Mucosa of descending colon (tissue), 3 donors: ENCODE measurements around the gene NCKAP1. TPM values are rescaled to one million over a fixed set of nuclear protein-coding genes. Genes with fewer than 3 reads are reported as not detected.
"Not testable (repeated sequence)": the region's sequence is repeated elsewhere in the genome, so short reads cannot be mapped to it uniquely, and the experiment has no call there.

Experiments used
- ATAC-seq: fragments of 200-7000 bp; cut with Tn5 transposase; one replicate; pipeline ENCODE4 v1.9.1; 2020; ENCODE audit warnings: mild to moderate bottlenecking, moderate library complexity
- DNase-seq, 3 donors: peaks; one replicate each; pipeline ENCODE4 v3.0.0-alpha.2; 2020
- H3K36me3 ChIP-seq: fragments of 200-600 bp; one replicate; pipeline ENCODE4 v1.8.0; 2021; ENCODE audit warnings: low read depth, mild to moderate bottlenecking
- H3K4me1 ChIP-seq: fragments of 200-600 bp; one replicate; pipeline ENCODE4 v1.8.0; 2021; ENCODE audit warnings: low read depth, mild to moderate bottlenecking
- H3K4me3 ChIP-seq: fragments of 200-600 bp; one replicate; pipeline ENCODE4 v1.8.0; 2021; ENCODE audit warnings: mild to moderate bottlenecking
- H3K9me3 ChIP-seq: fragments of 200-600 bp; one replicate; pipeline ENCODE4 v1.8.0; 2021; ENCODE audit warnings: mild to moderate bottlenecking
- intact Hi-C, 2 donors: fragments of 100-400 bp; cut with DNase I in 1 of 2; cut with micrococcal nuclease in 1 of 2; formaldehyde crosslinking; loops; one replicate each; pipeline versions ENCODE4 v1.11.0 to v1.11.1; 2022; cut with DNase I, micrococcal nuclease
- total RNA-seq, 3 donors: library from RNA; stranded (reverse); fragmentation: NEBNext Ultra II Directional in 2 of 3; extraction: Animal tissue kit (Norgen Biotek cat#: 25700) in 2 of 3; gene quantifications; one replicate each; pipeline versions ENCODE4 v1.2.1 to v1.2.4, GENCODE V29; 2021 to 2023
- TF ChIP-seq, protein P1 (sequence below): fragments of 200-600 bp; IDR thresholded peaks from one replicate; pipeline ENCODE4 v1.8.0; 2022; ENCODE audit warnings: antibody characterized with exemption, mild to moderate bottlenecking
- donor health status: DM: no; HTN: no; CAD: no; lungs with moderate emphysema.
- donor health status: DM: no; HTN: no; CAD: no.
- donor health status: DM: no; HTN: yes; CAD: no.

The NCKAP1 gene
- total RNA-seq, 3 donors from 2014 or later = 81.5 to 194 (median 87.2) TPM

DNA sequence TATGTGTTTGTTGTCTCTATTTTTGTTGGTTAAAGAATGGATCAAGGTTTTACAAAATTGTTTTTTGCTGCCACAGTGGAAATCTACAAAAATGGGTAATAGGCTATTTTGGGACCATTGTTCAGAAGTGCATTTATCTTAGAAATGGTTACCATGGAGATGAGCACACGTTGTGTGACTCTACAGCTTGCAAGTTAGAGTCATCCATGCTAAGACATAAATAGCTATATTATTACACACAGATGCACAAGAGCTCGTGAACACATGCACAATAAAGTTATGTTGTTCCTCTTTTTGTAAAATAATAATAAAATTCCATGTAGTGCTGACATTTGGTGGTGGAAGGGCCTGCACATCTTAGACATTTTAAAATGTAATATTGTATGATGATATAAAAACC lies 24.8 kb upstream of the NCKAP1 start:
- ATAC-seq (no peak), DNase-seq (no peak)
- intact Hi-C loops = no loop called here
- no peaks in the 10 kb centered on the region for H3K36me3 ChIP-seq
- TF ChIP-seq, protein P1, sequence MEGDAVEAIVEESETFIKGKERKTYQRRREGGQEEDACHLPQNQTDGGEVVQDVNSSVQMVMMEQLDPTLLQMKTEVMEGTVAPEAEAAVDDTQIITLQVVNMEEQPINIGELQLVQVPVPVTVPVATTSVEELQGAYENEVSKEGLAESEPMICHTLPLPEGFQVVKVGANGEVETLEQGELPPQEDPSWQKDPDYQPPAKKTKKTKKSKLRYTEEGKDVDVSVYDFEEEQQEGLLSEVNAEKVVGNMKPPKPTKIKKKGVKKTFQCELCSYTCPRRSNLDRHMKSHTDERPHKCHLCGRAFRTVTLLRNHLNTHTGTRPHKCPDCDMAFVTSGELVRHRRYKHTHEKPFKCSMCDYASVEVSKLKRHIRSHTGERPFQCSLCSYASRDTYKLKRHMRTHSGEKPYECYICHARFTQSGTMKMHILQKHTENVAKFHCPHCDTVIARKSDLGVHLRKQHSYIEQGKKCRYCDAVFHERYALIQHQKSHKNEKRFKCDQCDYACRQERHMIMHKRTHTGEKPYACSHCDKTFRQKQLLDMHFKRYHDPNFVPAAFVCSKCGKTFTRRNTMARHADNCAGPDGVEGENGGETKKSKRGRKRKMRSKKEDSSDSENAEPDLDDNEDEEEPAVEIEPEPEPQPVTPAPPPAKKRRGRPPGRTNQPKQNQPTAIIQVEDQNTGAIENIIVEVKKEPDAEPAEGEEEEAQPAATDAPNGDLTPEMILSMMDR = no peak
- no peaks in the 10 kb centered on the region for H3K4me1 ChIP-seq
- H3K4me3 ChIP-seq = no peak overlapping the region
- no peaks in the 10 kb centered on the region for H3K9me3 ChIP-seq

DNA sequence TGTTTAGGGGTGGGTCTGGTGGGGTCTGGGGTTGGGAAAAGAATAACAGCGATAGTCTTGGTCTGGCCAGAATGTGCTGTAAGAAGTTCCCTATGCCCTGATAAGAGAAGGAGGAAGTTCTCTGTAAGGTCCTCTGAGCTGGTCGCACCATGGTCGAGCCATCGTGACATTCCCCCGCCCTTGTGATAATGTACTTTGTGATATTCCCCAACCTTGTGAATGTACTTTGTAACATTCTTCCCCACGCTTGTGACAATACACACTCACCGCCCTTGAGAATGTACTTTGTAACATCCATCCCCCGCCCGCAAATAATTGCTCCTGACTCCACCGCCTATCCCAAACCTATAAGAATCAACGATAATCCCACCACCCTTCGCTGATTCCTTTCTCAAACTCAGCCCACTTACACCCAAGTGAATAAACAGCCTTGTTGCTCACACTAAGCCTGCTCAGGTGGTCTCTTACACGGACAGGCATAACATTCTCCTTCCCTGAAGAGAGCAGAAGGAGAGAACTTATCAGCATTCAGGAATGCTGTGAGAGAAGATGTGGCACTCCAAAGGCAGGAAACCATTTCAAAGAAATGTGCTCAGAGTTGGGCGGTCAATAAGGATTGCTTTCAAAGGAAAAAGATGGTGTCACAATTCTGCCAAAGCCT lies 22.4 kb upstream of the NCKAP1 start:
- DNase-seq (no peak), ATAC-seq (no peak)
- intact Hi-C loops = no loop called here
- H3K36me3 ChIP-seq = no peaks in the 10 kb centered on the region
- no peak overlapping the region for H3K4me3 ChIP-seq
- no peaks in the 10 kb centered on the region for H3K9me3 ChIP-seq
- peaks cover 4% of the 10 kb centered on the region for H3K4me1 ChIP-seq
- TF ChIP-seq, protein P1 = no peak

DNA sequence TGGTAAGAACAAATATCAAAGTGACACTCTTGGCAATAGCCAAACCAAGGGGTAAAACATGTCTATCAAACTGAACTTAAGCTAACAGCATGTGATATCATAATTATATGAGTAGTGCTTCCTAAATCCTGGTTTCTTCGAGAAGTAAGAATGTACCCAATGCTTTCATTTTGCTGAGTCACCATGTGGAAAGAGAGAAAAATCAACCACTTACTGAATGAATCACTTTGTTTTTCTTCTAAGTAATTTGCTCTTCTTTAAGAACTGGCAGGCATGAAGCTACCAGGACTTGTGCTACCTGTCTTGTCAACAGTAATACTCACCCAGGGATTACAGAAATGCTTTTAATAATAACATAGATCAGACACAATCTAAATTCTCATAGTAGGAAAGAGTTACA lies 21.3 kb upstream of the NCKAP1 start:
- ATAC-seq (no peak), DNase-seq (no peak)
- Histone ChIP-seq H3K4me3 (no peak overlapping the region), H3K4me1 (peaks cover 4% of the 10 kb centered on the region), H3K9me3 (no peaks in the 10 kb centered on the region), H3K36me3 (no peaks in the 10 kb centered on the region)
- intact Hi-C loops = no loop called here
- TF ChIP-seq, protein P1 = no peak

DNA sequence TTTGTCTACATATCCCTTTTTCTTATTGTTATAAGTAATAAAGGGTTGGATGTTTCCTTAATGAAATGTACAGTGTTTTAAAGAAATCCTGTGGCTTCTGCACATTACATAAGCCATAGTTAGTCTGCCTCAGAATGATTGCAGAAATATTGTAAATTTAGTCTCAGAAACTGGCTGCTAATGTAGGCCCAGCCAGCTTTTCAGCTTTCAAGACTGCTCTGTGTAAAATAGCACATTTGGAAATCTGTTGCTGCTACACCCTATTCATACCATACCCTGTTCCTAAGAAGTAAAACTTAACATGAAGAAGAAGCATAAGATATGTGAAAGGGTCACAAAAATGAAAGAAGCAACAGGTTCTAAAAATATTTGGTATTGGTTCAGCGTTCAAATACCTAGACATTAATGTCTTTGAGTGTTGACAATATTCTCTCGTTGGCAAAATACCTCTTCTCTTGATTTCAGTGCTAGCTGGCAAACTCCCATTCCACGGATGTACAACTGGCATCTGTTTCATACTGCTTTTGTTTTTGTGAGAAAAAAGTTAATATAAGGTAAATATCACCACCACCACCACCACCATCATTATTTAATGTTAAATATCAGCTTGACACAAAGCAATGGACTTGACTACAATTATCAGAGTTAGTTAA lies 19.2 kb upstream of the NCKAP1 start:
- H3K4me1 ChIP-seq = peaks cover 4% of the 10 kb centered on the region
- no peak overlapping the region for H3K4me3 ChIP-seq
- no peak for DNase-seq
- intact Hi-C loops = no loop called here
- no peaks in the 10 kb centered on the region for H3K36me3 ChIP-seq
- TF ChIP-seq, protein P1 = no peak
- H3K9me3 ChIP-seq = no peaks in the 10 kb centered on the region
- ATAC-seq = no peak

DNA sequence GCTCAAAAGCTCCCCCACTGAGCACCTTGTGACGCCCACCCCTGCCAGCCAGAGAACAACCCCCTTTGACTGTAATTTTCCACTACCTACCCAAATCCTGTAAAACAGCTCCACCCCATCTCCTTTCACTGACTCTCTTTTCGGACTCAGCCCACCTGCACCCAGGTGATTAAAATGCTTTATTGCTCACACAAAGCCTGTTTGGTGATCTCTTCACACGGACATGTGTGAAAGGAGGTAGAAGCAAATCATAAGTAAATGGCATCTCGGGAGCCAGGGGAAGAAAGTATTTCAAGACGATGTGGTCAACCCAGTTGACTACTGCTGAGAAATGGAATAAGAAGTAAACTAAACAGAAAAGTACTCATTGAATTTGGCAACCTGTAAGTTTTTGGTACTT lies 11.2 kb upstream of the NCKAP1 start:
- H3K4me3 ChIP-seq = no peak overlapping the region
- H3K9me3 ChIP-seq = no peaks in the 10 kb centered on the region
- H3K36me3 ChIP-seq = no peaks in the 10 kb centered on the region
- no peak for ATAC-seq
- intact Hi-C loops = no loop called here
- DNase-seq = no peak
- TF ChIP-seq, protein P1 = no peak
- H3K4me1 ChIP-seq = no peaks in the 10 kb centered on the region

DNA sequence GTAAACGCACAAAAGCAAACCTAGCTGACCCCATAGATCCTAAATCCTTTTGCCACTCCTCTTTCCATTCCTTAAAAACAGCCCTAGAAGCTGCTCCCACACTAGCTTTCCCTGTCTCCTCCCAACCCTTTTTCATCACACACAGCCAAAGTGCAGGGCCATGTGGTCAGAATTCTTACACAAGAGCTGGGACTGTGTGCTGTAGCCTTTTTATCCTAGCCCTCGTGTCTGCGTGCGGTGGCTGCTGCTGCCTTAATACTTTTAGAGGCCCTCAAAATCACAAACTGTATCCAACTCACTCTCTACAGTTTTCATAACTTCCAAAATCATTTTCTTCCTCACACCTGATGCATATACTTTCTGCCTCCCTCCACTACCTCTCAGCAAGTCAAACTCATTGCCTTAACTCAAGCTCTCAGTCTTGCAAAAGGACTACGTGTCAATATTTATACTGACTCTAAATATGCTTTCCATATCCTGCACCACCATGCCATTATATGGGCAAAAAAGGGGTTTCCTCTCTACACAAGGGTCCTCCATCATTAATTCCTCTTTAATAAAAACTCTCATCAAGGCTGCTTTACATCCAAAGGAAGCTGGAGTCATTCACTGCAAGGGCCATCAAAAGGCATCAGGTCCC lies 9.3 kb upstream of the NCKAP1 start:
- H3K9me3 ChIP-seq, DNase-seq, ATAC-seq, H3K36me3 ChIP-seq, intact Hi-C loops, H3K4me3 ChIP-seq, H3K4me1 ChIP-seq: not testable (repeated sequence)

DNA sequence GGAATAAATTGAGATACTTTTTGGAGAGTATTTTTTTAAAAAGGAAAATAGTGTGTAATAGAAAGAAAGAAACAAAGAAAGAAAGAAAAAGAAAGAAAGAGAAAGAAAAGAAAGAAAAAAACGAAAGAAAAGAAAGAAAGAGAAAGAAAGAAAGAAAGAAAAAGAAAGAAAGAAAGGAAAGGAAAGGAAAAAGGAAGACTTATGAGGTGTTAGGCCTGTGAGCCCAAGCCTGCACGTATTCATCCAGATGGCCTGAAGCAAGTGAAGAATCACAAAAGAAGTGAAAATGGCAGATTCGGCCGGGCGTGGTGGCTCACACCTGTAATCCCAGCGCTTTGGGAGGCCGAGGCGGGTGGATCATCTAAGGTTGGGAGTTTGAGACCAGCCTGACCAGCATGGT lies 5.3 kb upstream of the NCKAP1 start:
- H3K36me3 ChIP-seq, H3K4me3 ChIP-seq, ATAC-seq, DNase-seq, H3K4me1 ChIP-seq, H3K9me3 ChIP-seq, intact Hi-C loops: not testable (repeated sequence)
